RKO (cell line): ENCODE data around the gene SFT2D1.

Experiments
- DNase-seq: peaks from one replicate; pipeline ENCODE4 v3.0.0-alpha.2; 2016; ENCODE audit warnings: low spot score

Gene SFT2D1

DNA sequence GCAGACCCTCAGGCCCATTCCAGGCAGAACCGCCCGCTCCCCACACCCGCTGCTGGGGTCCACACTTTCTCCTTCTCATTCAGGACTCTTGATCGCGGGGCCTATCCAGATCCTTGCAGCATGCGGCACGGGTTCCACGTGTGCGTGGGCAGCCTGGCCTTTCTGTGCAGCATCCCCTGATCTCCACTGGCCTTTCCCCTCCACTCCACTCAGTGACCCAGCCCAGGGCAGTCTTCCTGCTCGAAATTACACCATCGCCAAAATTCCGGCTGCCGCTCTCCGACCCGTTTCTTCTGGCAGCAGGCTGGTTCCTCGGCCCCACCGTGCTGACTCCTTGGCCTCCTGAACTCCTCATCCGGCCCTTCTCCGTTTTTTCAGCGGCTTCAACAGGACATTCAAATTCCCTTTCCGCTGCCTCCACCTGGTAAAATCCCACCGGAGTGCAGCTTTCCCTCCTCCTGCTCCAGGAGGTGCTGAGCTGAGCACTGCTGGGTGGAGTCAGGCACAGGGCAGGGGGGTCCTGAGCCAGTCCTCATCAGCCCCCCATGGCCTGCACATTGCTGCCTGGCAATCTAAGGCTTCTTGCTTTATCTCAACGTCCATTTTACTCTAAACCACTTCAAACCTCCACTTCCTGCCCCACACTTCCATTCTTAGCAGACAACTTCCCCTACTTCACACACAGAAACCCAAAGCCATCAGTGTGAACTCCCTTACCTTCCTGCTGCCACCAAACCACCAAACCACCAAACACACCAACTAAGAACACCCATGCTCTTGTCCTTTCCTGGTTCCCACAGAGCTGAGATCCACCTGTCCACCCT is 9.0 kb downstream of the SFT2D1 start:
- no peak for DNase-seq

GRCh38 chr6:166331503-166332415 is 10.6 kb downstream of the SFT2D1 start:
- no peak for DNase-seq

- DNase-seq: no peak
Measured at GRCh38 chr6:166330612-166331011, 11.7 kb downstream of the SFT2D1 start.

DNA sequence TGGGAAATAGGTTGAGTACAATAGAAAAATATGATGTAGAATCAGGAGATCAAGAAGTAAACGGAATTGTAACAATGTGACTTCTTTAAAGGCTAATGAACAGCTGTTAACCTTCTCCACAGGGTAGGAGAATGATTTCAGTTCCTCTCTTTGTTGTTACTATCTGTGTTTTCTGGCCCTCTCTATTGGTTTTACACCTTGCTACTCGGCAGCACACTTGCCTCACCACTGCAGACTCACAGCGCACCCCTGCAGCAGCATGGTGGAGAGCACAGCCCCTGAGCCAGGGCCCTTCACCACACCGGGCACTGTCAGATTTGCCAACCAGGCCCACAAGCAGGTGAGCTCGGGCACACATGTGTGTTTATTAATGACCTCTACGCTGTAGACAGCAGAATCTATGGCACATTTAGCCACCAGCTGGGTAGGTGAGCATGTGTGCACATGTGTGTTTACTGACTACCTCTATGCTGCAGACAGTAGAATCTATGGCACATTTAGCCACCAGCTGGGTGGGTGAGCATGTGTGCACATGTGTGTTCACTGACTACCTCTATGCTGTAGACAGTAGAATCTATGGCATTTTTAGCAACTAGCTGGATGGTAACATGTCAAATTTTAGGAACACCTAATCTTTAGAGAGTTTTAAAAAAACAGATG is 16.8 kb downstream of the SFT2D1 start:
- DNase-seq: no peak

DNA sequence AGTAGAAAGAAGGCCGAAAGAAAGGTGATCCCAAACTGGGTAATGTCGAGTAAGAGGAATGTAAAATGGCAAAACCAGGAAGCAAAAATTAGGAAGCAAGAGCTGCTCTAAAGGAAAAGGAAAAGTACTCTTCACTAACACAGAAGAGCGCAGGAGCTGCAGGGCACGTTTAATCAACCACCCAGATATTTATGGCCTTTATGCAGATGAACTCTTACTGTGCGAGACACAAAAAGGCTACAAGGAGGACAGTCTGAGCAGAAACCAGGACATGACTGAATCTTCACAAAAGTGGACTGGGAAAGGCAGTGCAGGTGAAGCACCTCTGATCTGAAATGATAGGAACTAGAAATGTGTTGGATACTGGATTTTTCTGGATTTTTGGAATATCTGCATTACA is 18.9 kb downstream of the SFT2D1 start:
- DNase-seq: no peak

DNA sequence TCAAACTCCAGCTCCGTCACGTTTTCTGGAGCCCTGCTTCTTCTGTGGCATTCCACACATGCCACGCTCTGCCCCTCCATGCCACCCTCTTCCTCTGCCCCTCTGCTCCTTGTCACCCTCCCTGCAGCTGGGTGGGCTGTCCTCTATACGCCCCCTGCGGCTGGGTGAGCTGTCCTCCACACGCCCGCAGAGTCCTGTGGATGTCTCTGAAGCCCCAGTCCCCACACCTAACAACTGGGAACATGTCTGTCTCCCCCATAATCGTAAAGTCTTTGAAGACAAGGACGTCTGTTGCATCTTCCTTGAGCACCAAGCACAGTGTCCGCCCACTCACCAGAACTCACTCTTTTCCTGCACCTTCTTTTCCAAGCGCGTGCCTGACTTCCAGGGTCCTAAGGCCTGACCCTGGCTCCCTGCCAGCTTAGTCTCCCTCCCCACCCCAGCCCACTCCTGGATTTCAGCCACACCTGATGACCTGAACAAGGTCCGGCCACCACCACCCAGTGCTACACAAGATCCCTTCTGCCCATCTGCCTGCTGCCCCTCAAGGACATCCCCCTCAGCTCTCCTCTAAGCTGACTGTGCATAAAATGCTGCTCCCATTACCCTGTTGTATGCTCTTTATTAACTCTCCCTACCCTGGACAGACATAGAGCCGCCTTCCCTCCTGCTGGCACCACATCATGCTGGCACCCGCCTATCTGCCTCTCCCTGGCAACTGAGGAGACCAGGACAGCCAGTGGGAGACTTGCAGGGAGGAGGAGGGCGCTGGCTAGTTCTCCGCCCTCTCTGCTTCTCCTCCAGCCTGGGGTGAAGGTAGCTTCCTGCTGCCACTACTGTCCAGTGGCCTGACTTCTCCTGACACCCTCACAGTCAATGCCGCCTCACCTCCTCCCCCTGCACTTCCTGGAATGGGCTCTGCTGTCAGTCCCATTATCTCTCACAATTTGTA is 23.4 kb downstream of the SFT2D1 start:
- DNase-seq: no peak

- no peak for DNase-seq
Measured at GRCh38 chr6:166318227-166318626, 24.1 kb downstream of the SFT2D1 start.

DNA sequence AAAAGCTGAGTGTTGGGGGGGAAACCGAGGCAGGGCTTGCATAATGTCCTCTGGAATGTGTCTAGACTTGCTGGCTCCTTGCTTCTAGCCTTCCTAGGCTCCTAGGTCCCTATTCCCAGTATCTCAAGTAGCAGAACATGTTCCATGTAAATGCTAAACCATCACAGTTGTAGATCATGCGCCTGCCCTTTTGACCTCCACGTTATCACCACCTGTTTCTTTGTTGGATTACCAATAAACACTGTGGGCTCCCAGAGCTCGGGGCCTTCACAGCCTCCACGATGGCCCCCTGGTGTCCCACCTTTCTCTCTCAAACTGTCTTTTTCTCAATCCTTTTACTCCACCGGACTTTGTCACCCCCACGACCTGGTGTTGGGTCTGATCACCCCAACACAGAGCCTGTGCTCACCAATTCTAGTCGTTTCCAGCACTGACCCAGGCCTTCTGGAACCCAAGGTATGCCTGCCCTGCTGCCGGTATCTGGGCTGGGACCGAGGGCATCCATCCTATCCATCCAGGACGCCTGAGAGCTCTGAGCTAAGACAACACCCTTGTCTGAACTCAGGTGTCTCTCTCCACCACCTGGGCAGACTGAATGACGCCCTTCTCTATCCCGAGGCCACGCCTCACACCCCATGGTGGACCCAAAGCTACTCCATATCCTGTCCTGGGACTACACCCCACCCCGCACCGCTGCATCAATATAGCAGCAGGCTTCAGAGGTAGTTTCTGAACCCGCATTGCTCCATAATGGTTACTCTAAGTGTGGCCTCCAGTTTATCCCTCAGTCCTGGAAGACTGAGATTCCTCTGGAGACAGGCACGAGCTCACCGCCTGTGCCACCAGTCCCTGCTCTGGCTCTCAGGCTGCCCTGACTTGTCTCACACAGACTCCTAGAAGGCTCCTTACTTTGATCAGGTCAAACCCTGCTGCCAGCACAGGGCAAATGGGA is 24.8 kb downstream of the SFT2D1 start:
- DNase-seq: no peak

GRCh38 chr6:166315436-166315835 is 26.9 kb downstream of the SFT2D1 start:
- DNase-seq: no peak

DNA sequence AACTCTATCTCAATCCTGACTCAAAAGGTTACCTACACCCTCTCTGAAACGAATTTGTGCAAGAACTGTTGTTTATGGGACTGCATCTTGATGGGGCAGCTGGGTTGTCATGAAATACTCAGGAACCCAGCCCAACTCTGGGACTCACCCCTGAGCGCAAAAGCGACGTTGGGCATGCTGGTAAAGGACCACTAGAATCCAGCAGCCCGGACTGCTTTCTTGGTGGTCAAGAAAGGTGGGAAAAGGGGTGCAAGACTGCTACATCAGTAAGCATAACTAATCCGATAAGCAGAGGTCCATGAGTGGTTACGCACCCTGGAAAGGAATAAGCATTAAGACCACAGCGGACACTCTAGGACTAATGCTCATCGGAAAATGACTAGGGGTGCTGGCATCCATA is 27.9 kb downstream of the SFT2D1 start:
- no peak for DNase-seq

DNA sequence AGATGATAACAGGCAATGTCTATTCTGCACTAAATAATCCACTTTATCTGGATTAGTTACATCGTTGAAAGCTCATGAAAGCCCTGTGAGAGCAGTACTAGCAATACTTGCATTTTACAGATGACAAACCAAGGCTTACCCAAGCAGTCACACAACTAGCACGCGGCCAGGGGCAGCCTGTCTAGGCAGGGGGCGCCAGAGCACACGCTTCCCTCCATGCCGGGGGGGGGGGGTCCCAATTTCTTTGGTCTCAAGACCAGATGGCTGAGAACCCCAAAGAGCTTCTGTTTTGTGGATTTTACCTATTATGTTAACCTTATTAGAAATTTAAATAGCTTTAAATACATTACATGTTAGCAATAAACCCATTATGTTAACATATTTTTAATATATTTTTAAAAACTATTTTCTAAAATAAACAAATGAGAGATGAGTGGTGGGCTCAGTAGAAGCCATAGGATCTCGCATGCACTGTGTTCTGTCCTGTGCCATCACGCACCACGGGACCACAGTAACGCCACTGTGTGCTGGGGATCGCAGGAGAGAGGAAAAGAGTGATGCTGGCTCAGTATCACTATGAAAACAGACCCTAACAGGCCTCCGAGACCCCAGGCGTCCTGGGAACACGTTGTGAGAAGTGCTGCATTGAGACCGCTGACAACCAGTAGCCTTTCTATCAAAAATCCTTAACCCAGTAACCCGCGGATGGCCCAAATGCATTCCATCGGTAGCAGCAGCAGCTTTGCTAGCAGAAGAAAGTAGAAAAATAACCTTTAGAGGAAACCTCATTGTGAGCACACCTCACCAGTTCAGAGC is 28.9 kb downstream of the SFT2D1 start:
- no peak for DNase-seq

GRCh38 chr6:166312832-166313231 is 29.5 kb downstream of the SFT2D1 start:
- DNase-seq: no peak

DNA sequence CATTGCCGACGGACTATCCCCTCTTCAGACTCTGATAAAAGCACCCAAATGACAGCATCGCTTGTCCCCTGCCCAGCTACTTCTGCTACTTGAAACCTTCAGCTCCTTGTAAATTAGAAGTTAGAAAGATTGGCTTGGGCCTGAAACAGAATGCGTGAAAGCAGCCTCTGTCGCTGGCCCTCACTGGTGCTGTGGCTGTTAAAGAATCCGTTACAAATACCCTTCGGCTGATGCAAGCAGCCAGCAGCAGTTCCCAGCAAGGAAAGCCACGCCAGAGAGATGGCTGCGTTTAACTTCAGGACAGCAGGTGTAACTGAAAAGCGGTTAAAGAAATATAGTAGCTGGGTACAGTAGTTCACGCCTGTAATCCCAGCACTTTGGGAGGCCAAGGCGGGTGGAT is 31.7 kb downstream of the SFT2D1 start:
- no peak for DNase-seq

DNA sequence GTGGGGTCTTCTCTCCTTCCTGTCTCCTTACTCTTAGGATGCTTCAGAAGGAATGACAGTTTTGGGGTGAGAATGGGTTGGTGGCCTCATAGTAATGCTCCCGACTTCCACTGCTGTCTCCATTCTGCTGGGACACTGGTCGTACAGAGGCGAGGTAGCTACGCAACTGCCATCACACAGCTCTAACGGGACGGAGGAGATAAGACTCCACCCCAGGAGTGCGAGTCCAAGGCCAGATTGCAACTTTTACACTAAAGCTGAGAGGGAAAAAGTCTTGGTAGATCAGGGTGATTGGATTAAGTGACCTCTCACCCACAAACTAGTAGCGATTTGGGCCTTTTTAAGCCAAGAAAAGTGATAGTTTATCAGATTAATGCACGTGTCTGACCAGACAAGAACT is 32.4 kb downstream of the SFT2D1 start:
- DNase-seq: no peak

DNA sequence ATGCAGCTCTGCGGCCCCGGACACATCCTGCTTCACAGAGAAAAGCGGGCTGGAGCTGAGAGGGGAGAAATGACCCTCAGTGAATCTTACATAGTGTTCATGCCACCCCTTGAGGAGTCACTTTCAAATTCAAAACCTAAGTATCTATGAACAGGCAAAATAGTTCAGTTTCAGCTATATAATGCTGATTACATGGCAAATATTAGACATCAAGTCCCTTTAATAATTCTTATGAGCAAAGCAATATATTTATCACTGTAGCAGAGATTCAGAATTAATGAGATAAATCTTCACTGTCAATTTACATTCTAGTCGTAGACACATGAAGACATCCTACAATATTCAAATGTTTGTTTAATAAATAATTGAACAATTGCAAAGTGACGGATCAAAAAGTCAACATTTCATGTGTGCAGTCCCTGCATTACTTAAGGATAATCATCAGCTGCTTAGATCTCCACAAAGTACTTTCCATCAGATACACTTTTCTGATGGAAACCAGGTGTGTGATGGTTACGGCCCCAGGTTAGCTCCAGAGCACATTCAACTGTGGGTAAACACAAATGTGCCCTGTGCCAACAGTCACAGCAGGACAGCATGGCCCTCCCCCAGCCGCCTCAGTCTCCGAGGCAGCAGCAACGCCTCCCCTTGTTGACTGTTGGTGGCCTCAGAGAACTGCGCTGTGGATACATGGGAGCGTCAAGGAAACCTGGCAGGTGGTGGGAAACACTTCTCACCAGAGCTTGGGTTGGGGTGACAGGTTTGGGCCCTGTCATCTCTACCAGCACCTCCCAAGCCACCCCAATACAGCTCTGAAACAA is 33.4 kb downstream of the SFT2D1 start:
- no peak for DNase-seq

- DNase-seq: no peak
Measured at GRCh38 chr6:166308033-166308768, 34.1 kb downstream of the SFT2D1 start, which contains the start of gene PRR18. PRR18 (minus strand) TSS chr6:166308392; CDS start chr6:166308142, 250 bp downstream.
